ENCODE results near the gene SPOCK2. TPM values are rescaled to one million over a fixed set of nuclear protein-coding genes. Genes with fewer than 3 reads are reported as not detected.

Gene SPOCK2
- total and polyA plus RNA-seq, 2 of the 13 experiments (the other 11 are each of a cell fraction or from before 2014, with no cell fraction given): 8.6 to 30.6 TPM

DNA sequence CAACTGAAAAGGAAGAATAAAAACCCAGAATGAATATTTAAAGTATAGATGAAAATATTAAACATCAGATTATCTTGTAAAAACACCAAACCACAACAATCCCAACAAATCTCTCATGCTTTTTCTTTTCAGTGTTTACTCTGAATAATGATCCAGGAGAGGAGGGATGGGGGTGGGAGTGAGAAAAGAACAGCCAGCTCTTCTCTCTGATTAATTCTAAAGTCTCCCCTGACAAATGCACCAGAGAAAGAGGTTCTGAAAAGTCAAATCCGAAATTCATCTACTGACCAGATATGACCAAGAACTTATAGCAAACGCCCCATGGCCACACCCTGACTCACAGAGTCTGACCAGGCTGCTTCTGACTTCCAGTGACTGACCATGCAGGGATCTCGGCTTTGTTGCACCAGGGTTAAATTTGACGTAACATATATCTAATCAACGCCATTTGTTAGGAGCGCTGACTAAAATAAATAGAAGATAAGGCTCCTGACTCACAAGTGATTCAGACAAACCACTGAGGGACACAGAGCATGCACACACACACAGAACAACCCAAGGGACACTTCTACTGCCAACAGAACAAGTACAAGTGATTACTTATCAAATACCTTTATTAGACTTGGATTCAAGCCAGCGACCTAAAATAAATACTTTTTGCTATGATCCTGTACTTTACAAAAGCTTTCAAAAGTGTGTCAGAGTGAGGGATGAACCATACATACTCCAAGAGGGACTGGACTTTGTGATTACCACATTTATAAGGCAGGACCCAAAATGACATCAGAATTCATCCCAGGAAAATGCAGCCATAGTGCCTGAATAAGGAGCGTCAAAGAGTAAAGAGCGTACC lies 9.3 kb upstream of the SPOCK2 start (continued):
- no peak for TF ChIP-seq ZNF407 (CRISPR knock-in tag; IDR thresholded peaks at IDR 0.05; ENCODE audit: not compliant biosample characterization)
- no peak for TF ChIP-seq NCOA1 (CRISPR knock-in tag; IDR thresholded peaks at IDR 0.05)
- TF ChIP-seq TARDBP (CRISPR knock-in tag; IDR thresholded peaks at IDR 0.05): no peak
- TF ChIP-seq ZNF768 (CRISPR knock-in tag; IDR thresholded peaks at IDR 0.05): no peak
- no peak for TF ChIP-seq ZNF251 (CRISPR knock-in tag; IDR thresholded peaks at IDR 0.05)
- TF ChIP-seq MAFK (conservative IDR thresholded peaks at IDR 0.05 in 1 of 2, IDR thresholded peaks at IDR 0.05 in 1 of 2; ENCODE audit: low read length in 2 of 2): no peak
- TF ChIP-seq HNF4G (IDR thresholded peaks at IDR 0.05; ENCODE audit: borderline replicate concordance, low read depth, low read length): peak; percentile 26; the same call in 1 of the 2 replicates
- no peak for TF ChIP-seq HNF4G (CRISPR knock-in tag; IDR thresholded peaks at IDR 0.05; ENCODE audit: borderline replicate concordance, low read depth)
- no peak for TF ChIP-seq HOXA5 (CRISPR knock-in tag; IDR thresholded peaks at IDR 0.05)
- TF ChIP-seq FLYWCH1 (CRISPR knock-in tag; IDR thresholded peaks at IDR 0.05): no peak
- no peak for TF ChIP-seq HDAC6 (IDR thresholded peaks at IDR 0.05; ENCODE audit: low read depth, low read length)
- no peak for TF ChIP-seq SNAPC4 (CRISPR knock-in tag; IDR thresholded peaks at IDR 0.05)
- TF ChIP-seq CREBL2 (CRISPR knock-in tag; IDR thresholded peaks at IDR 0.05; ENCODE audit: borderline replicate concordance): 0 out of 2 replicates have a peak, but pooled peaks have one; percentile 20
- 0 out of 2 replicates have a peak, but pooled peaks have one; percentile 17 for TF ChIP-seq CEBPB (IDR thresholded peaks at IDR 0.05; ENCODE audit: borderline replicate concordance, low read depth, low read length)
- TF ChIP-seq BHLHE40 (IDR thresholded peaks at IDR 0.05; ENCODE audit: low read length): 0 out of 2 replicates have a peak, but pooled peaks have one; percentile 8

Data from HepG2 (cell line).